Ureter (tissue), 1 donor: ENCODE data around the gene NPM1. TPM values are rescaled to one million over a fixed set of nuclear protein-coding genes. Genes with fewer than 3 reads are reported as not detected.
A peak's percentile ranks its signal among the peaks of the same experiment; 100 is the strongest.
"Not testable (repeated sequence)": the region's sequence is repeated elsewhere in the genome, so short reads cannot be mapped to it uniquely, and the experiment has no call there.

Experiments
- DNase-seq: peaks from one replicate; pipeline ENCODE4 v3.0.0-alpha.2; 2020; ENCODE audit warnings: low spot score
- total RNA-seq: library from RNA; stranded (reverse); gene quantifications from one replicate; pipeline ENCODE4 v1.2.4, GENCODE V29; 2023
- donor health status: DM: yes; HTN: yes; CAD: no.

Gene NPM1, protein sequence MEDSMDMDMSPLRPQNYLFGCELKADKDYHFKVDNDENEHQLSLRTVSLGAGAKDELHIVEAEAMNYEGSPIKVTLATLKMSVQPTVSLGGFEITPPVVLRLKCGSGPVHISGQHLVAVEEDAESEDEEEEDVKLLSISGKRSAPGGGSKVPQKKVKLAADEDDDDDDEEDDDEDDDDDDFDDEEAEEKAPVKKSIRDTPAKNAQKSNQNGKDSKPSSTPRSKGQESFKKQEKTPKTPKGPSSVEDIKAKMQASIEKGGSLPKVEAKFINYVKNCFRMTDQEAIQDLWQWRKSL
- 877 TPM for total RNA-seq

DNA sequence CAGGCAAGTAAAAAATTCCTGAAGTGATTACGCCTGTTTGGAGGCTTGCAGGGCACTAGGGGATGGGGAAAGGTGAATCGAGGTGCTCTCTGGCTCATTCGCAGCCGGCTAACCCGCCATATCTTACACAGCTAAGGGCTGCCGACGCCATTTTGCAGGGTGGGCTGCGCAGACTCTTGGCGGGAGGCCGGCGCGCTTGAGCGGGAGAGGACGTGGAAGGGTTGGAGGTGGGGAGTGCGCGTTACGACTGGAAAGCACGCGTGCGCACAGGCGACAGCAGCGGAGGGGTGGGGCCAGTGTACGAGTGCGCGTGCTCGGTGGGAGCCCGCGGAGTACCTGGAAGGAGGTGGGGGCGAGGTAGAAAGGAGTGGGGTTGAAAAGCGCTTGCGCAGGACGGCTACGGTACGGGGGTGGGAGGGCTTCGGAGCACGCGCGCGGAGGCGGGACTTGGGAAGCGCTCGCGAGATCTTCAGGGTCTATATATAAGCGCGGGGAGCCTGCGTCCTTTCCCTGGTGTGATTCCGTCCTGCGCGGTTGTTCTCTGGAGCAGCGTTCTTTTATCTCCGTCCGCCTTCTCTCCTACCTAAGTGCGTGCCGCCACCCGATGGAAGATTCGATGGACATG, at the start of gene NPM1:
Gene NPM1 (plus strand): TSS at position 505 of the 625 bp plus-strand sequence. CDS start 100 bp downstream, at position 605.
- DNase-seq = peak; percentile 99

DNA sequence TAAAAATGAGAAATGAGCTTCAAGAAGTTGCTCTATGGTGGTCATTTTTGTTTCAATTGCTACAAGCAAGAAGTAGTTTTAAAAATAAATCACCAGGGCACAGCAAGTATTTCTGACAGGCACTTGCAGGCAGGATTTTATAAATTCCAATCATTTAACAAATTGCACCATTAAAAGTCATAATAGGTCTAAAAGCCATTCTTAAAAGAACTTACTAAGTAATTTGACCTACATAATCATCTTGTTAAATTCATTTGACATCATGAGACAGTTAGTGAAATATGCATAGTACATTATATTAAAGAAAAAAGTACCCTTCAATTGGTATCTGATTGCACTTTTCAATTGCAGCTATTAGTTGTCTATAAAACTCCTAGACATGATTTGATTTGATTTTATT, 47.6 kb upstream of the NPM1 start:
- no peak for DNase-seq

DNA sequence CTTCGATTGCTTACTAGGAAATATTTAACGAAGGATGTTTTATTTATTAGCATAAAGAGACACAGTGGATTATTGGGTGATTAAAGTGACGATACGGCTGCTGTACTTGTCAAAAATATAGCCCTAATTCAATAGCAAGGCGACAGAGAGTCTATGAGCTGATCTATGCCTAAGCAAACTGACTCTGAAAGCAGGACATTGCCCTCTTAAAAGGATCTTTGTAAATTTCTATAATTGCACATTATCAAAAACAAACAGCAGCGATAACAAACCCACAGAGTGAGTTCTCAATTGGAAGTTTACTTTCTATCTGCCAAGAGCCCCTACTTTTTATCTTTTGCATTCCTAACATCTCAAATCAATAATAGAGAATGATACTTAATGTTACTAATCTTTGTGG, 47.2 kb upstream of the NPM1 start:
- no peak for DNase-seq

DNA sequence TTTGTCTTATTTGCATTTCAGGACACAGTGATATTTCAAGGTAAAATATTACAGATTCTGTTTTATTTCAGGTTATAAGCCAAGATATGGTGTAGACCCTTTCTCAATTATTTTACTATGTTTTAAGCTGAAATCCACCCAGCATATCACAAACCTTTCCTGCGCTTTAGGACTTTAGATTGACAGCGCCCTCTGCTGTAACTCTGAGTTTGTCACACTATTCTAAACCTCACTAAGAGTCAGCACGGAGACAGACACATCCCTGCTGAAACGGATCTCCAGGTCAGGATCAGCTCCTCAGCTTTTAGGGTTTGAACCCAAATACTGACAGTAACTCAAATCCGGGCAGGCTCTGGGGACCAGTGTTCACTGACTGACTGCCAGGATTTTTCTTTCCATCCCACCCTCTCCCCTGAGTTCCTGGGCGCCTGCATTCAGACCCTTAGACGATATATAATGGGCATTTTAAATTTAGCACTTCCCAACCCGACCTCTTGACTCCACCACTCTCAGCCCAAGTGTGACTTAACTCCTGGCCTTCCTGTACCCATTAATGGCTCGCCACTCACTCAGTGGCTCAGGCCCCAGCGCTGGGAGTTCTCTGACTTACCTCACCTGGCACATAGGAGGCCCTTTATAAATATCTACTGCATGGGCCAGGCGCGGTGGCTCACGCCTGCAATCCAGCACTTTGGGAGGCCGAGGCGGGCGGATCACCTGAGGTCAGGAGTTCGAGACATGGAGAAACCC, 45.1 kb upstream of the NPM1 start:
- no peak for DNase-seq

DNA sequence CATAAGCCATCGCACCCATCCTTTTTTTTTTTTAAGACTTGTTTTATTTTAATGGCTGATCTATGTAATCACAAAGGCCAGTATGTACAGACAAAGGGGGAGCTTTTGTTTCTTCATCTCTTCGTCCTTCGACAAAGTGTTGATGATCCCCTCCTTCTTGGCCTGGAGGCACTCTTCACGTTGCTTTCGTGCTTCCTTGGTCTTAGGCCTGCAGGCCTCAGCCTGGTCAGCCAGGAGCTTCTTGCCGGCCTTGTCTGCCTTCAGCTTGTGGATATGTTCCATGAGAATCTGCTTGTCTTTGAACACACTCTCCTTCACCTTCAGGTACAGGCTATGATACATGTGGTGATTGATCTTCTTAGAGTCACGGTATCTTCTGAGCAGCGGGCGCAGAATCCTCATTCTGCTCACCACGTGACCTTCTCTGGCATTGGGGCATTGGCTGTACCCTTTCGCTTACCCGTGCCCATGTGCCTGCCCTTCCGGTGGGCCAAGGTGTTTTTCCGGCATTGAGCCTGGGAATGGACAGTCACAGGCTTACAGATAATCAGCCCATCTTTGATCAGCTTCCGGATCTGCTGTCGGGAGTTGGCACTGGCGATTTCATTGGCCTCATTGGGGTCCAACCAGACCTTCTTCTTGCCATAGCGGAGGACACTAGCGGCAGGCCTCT, 42.6 kb upstream of the NPM1 start:
- DNase-seq = no peak

- DNase-seq = no peak
Observed at GRCh38 chr5:171351536-171352073, 36.0 kb upstream of the NPM1 start.

DNA sequence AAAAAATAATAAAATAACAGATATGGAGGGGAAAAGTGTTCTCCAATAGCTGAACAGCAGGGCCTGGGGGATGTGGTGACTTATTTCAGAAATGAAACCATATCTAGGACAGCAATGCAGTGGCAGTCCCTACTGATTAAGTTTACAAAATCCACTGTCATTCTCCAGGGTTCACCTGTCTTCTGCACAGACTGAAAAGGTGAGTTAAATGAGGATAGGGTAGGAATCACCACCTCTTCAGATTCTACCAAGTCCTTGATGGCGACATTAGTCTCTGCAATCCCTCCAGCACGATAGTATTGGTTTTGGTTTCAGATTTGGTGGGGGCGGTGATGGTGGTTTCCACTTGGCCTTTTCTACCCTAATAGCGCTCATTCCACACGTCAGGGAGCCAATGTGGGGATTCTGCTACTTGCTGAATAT, 32.3 kb upstream of the NPM1 start:
- no peak for DNase-seq

- no peak for DNase-seq
Observed at GRCh38 chr5:171357843-171358242, 29.8 kb upstream of the NPM1 start.

- not testable (repeated sequence) for DNase-seq
Observed at GRCh38 chr5:171361151-171361550, 26.5 kb upstream of the NPM1 start.

DNA sequence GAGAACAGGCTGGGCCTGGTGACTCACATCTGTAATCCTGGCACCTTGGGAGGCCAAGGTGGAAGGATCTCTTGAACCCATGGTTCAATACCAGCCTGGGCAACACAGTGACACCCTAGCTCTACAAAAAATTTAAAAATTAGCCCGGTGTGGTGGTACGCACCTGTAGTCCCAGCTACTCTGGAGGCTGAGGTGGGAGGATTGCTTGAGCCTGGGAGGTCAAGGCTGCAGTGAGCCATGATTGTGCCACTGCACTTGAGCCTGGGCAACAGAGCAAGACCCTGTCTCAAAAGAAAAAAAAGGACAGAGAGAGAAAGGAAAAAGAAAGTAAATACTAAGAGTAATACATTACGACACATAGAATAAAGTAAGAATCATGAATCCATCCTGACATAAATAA, 24.4 kb upstream of the NPM1 start:
- not testable (repeated sequence) for DNase-seq

- no peak for DNase-seq
Observed at GRCh38 chr5:171363846-171364245, 23.8 kb upstream of the NPM1 start.

DNA sequence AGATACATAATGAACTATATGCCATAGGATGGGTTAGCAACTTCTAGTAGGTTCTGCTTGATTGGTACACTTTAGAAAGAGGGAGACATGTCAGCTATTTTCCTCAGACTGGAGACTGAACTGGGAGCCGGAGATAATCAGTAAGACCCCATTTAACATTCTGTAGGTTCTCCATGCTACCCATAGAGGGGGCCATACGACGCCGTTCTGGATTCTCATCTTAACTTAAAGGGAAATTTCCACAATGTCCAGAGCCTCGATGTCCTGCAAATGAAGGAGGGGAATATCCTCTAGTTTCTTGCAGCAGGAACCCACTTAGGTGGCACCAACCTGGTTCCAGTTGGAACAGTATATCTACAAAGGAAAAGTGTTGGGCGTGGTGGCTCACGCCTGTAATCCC, 22.3 kb upstream of the NPM1 start:
- no peak for DNase-seq

DNA sequence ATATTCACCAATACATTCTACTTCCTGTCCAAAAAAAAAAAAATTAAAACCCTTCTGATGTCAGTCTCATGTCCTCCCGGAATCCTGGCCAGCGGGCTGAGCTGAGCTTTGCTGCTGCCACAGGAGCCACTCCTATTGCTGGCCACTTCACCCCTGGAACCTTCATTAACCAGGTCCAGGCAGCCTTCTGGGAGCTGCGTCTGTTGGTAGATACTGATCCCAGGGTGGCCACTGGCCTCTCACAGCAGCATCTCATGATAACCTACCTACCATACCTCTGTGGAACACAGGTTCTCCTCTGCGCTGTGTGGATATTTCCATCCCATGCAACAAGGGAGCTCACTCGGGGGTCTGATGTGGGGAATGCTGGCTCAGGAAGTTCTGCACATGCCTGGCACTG, 21.0 kb upstream of the NPM1 start:
- no peak for DNase-seq

DNA sequence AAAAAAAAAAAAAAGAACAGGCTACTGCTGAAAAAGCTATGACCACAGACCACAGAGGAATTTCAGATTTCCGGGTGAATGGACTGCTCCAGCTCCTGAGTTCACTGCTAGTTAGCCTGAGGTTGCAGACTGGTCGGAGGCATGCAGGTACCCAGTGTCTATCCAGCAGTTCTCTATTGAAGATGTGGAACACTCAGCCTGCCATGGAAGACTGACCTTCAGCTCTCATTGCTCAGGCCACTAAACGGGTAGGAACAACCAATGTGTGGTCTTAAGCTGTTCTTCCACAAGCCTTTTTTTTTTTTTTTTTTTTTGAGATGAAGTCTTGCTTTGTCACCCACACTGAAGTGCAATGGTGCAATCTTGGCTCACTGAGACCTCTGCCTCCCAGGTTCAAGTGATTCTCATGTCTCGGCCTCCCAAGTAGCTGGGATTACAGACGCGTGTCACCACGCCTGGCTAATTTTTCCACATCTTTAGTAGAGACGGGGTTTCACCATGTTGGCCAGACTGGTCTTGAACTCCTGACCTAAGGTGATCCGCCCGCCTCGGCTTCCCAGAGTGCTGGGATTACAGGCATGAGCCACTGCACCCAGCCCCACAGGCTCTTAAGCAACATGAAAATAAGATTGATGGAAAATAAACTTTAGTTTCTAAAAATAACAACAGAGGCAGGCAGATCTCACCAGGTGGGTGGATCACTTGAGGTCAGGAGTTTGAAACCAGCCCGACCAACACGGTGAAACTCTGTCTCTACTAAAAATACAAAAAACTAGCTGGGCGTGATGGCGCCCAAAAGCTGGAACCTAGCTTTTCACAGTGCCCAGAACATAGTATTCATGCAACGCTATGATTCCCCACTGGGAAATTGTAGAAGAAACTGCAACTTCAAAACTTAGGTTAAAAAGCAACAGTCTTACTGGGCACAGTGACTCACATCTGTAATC, 20.0 kb upstream of the NPM1 start:
- no peak for DNase-seq

- no peak for DNase-seq
Observed at GRCh38 chr5:171369056-171369455, 18.6 kb upstream of the NPM1 start.

- DNase-seq = no peak
Observed at GRCh38 chr5:171369898-171370297, 17.8 kb upstream of the NPM1 start.

DNA sequence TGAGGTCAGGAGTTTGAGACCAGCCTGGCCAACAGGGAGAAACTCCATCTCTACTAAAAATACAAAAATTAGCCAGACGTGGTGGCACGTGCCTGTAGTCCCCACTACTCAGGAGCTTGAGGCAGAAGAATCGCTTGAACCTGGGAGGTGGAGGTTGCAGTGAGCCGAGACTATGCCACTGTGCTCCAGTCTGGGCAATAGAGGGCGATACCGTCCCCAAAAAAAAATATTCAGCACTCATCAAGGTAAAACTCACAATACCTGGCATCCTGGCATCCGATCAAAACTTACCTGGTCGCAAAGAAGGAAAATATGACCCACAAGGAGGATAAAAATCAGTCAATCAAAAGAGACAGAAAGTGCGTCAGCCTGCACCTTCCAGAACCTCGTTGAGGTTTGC, 16.8 kb upstream of the NPM1 start:
- not testable (repeated sequence) for DNase-seq

DNA sequence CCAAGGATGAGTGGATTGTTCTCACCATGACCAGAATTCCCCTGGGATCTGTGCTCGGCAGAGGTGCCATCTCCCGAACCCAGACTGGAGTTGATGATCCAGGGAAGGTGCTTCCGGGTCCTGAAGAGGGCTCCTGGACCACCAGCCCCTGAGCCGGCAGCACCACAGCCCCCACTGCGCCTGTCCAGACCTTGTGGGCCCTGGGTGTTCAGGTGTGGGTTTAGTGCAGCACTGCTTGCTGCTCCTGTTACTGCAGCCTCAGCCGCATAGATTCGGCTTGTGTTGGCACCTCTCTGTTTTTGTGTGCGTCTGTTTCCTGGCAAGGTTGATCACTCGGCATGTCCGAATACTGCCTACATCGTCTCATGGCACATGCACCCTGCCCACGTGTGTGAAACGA, 16.3 kb upstream of the NPM1 start:
- DNase-seq = no peak

- no peak for DNase-seq
Observed at GRCh38 chr5:171379961-171380360, 7.7 kb upstream of the NPM1 start.

DNA sequence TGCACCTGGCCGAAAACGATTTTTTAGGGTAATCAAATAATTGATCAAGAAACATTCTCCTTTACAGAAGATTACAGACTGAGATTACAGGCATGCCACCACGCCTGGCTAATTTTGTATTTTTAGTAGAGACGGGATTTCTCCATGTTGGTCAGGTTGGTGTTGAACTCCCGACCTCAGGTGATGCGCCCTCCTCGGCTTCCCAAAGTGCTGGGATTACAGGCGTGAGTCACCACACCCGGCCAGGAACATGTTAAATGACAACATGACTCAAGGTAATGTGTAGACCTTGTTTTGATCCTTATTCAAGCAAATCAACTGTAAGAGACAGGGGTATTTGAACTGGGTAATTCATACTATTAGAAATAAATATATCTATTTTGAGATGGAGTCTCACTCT, 3.2 kb upstream of the NPM1 start:
- not testable (repeated sequence) for DNase-seq

DNA sequence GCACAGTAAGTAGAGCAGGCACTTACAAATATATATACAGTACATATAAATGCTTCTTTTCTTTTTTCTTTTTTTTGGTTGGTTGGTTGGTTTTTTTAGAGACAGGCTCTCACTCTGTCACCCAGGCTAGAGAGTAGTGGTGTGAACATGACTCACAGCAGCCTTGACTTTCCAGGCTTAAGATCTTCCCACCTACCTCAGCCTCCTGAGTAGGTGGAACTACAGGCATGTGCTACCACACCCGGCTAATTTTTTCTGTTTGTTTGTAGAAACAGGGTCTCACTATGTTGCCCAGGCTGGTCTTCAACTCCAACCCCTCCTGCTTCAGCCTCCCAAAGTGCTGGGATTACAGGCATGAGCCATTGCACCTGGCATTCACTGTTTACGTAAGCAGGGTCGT, 2.6 kb upstream of the NPM1 start:
- not testable (repeated sequence) for DNase-seq
